Fibroblast of pulmonary artery (primary cell): ENCODE measurements around the gene UCHL3.

ENCODE experiments used
- DNase-seq: peaks from one replicate; pipeline ENCODE4 v3.0.0-alpha.2; 2010; ENCODE audit warnings: low read depth
- H3K4me3 ChIP-seq: replicated peaks from 2 replicates; pipeline ENCODE4 v1.5.1; 2011; ENCODE audit warnings: low read depth, mild to moderate bottlenecking, control low read depth, low read length, moderate library complexity
- TF ChIP-seq, protein P1 (sequence below): IDR thresholded peaks from 2 replicates; pipeline ENCODE4 v1.5.1; 2011; ENCODE audit warnings: mild to moderate bottlenecking, control low read depth, low read length, inconsistent platforms; ENCODE audit errors: missing control alignments

Gene UCHL3

GRCh38 chr13:75647126-75647784 is 97.7 kb downstream of the UCHL3 start:
- TF ChIP-seq, protein P1, sequence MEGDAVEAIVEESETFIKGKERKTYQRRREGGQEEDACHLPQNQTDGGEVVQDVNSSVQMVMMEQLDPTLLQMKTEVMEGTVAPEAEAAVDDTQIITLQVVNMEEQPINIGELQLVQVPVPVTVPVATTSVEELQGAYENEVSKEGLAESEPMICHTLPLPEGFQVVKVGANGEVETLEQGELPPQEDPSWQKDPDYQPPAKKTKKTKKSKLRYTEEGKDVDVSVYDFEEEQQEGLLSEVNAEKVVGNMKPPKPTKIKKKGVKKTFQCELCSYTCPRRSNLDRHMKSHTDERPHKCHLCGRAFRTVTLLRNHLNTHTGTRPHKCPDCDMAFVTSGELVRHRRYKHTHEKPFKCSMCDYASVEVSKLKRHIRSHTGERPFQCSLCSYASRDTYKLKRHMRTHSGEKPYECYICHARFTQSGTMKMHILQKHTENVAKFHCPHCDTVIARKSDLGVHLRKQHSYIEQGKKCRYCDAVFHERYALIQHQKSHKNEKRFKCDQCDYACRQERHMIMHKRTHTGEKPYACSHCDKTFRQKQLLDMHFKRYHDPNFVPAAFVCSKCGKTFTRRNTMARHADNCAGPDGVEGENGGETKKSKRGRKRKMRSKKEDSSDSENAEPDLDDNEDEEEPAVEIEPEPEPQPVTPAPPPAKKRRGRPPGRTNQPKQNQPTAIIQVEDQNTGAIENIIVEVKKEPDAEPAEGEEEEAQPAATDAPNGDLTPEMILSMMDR: no peak
- H3K4me3 ChIP-seq: no peak overlapping the region
- no peak for DNase-seq

DNA sequence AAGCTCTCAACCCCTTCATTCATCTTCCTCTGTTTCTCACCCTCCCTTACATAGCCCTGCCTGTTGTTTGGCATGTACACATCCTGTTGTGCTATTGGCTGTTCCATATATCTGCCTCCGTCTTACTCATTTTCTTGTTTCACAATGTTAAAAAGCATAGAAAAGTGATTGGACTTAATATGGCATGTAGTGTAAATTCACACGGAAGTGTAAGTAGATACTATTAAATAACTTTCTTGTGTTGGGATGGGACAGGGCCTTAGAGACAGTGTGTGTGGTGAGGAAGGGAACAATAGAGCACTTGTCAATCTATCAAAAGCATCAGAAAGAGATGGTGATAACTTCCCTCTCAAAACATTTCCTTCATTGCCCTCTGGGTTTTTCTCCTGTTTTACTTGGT is 98.9 kb downstream of the UCHL3 start:
- TF ChIP-seq, protein P1: no peak
- H3K4me3 ChIP-seq: no peak overlapping the region
- DNase-seq: no peak

GRCh38 chr13:75651013-75651412 is 101.4 kb downstream of the UCHL3 start:
- no peak for DNase-seq
- H3K4me3 ChIP-seq: no peak overlapping the region
- TF ChIP-seq, protein P1: no peak

DNA sequence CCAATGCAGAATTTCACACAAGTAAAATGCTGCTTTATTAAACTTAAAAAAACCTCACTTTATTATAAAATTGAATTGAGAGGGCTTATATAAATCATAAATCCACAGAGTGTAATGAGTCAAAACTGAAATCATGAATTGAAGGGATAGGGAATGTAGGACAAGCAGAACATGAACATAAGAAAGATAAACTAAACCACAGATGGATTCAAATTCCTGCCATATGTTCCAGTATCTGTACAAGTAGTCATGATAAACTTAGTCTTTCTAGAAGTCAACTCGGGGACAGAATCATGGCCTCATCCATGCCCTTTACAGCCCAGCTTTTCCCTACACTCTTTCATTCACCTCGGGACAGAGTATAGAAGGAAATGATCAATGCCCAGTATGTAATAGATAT is 103.1 kb downstream of the UCHL3 start:
- no peak for DNase-seq
- no peak overlapping the region for H3K4me3 ChIP-seq
- TF ChIP-seq, protein P1: no peak
